Measurements from ENCODE around the gene GAD1.

GRCh38 chr2:170798996-170799395 is 17.7 kb upstream of the GAD1 start:
- TF ChIP-seq, protein P1, sequence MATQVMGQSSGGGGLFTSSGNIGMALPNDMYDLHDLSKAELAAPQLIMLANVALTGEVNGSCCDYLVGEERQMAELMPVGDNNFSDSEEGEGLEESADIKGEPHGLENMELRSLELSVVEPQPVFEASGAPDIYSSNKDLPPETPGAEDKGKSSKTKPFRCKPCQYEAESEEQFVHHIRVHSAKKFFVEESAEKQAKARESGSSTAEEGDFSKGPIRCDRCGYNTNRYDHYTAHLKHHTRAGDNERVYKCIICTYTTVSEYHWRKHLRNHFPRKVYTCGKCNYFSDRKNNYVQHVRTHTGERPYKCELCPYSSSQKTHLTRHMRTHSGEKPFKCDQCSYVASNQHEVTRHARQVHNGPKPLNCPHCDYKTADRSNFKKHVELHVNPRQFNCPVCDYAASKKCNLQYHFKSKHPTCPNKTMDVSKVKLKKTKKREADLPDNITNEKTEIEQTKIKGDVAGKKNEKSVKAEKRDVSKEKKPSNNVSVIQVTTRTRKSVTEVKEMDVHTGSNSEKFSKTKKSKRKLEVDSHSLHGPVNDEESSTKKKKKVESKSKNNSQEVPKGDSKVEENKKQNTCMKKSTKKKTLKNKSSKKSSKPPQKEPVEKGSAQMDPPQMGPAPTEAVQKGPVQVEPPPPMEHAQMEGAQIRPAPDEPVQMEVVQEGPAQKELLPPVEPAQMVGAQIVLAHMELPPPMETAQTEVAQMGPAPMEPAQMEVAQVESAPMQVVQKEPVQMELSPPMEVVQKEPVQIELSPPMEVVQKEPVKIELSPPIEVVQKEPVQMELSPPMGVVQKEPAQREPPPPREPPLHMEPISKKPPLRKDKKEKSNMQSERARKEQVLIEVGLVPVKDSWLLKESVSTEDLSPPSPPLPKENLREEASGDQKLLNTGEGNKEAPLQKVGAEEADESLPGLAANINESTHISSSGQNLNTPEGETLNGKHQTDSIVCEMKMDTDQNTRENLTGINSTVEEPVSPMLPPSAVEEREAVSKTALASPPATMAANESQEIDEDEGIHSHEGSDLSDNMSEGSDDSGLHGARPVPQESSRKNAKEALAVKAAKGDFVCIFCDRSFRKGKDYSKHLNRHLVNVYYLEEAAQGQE (IDR thresholded peaks at IDR 0.05; ENCODE audit: insufficient replicate concordance, low read depth), result no peak
- TF ChIP-seq, protein P2, sequence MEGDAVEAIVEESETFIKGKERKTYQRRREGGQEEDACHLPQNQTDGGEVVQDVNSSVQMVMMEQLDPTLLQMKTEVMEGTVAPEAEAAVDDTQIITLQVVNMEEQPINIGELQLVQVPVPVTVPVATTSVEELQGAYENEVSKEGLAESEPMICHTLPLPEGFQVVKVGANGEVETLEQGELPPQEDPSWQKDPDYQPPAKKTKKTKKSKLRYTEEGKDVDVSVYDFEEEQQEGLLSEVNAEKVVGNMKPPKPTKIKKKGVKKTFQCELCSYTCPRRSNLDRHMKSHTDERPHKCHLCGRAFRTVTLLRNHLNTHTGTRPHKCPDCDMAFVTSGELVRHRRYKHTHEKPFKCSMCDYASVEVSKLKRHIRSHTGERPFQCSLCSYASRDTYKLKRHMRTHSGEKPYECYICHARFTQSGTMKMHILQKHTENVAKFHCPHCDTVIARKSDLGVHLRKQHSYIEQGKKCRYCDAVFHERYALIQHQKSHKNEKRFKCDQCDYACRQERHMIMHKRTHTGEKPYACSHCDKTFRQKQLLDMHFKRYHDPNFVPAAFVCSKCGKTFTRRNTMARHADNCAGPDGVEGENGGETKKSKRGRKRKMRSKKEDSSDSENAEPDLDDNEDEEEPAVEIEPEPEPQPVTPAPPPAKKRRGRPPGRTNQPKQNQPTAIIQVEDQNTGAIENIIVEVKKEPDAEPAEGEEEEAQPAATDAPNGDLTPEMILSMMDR (IDR thresholded peaks at IDR 0.05; ENCODE audit: insufficient read depth, low read length), result no peak

Data from HL-60 (cell line).